Measurements from ENCODE around the gene SOHLH1.

Gene SOHLH1

GRCh38 chr9:135746565-135746964 lies 47.3 kb upstream of the SOHLH1 start:
- DNase-seq (ENCODE audit: low read depth in 1 of 2, low spot score in 1 of 2) = no peak
- no peaks in the 10 kb centered on the region for H3K27me3 ChIP-seq (ENCODE audit: insufficient read depth, poor library complexity, severe bottlenecking)
- TF ChIP-seq GABPA (IDR thresholded peaks at IDR 0.05; ENCODE audit: low read depth) = no peak
- no peak for TF ChIP-seq POLR2AphosphoS5 (IDR thresholded peaks at IDR 0.05; ENCODE audit: low read depth)
- no peak for TF ChIP-seq SPI1 (IDR thresholded peaks at IDR 0.05; ENCODE audit: borderline replicate concordance, low read depth)
- no peak for TF ChIP-seq CTCF (IDR thresholded peaks at IDR 0.05; ENCODE audit: insufficient read depth, low read length)
- no peak for TF ChIP-seq REST (IDR thresholded peaks at IDR 0.05; ENCODE audit: insufficient replicate concordance, low read depth)
- no peak overlapping the region for H3K27ac ChIP-seq (replicated peaks)
- H3K4me3 ChIP-seq (replicated peaks; ENCODE audit: insufficient read depth, low read length) = no peak overlapping the region

GRCh38 chr9:135745686-135746324 lies 46.5 kb upstream of the SOHLH1 start:
- H3K4me3 ChIP-seq (replicated peaks; ENCODE audit: insufficient read depth, low read length) = no peak overlapping the region
- no peaks in the 10 kb centered on the region for H3K27me3 ChIP-seq (ENCODE audit: insufficient read depth, poor library complexity, severe bottlenecking)
- TF ChIP-seq SPI1 (IDR thresholded peaks at IDR 0.05; ENCODE audit: borderline replicate concordance, low read depth) = no peak
- no peak for TF ChIP-seq POLR2AphosphoS5 (IDR thresholded peaks at IDR 0.05; ENCODE audit: low read depth)
- TF ChIP-seq CTCF (IDR thresholded peaks at IDR 0.05; ENCODE audit: insufficient read depth, low read length) = no peak
- TF ChIP-seq REST (IDR thresholded peaks at IDR 0.05; ENCODE audit: insufficient replicate concordance, low read depth) = no peak
- TF ChIP-seq GABPA (IDR thresholded peaks at IDR 0.05; ENCODE audit: low read depth) = no peak
- DNase-seq (ENCODE audit: low read depth in 1 of 2, low spot score in 1 of 2) = no peak
- no peak overlapping the region for H3K27ac ChIP-seq (replicated peaks)

- Histone ChIP-seq H3K4me3 (replicated peaks; ENCODE audit: insufficient read depth, low read length) (no peak overlapping the region), H3K27me3 (ENCODE audit: insufficient read depth, poor library complexity, severe bottlenecking) (no peaks in the 10 kb centered on the region), H3K27ac (replicated peaks) (no peak overlapping the region)
- DNase-seq (ENCODE audit: low read depth in 1 of 2, low spot score in 1 of 2) = no peak
- TF ChIP-seq GABPA (IDR thresholded peaks at IDR 0.05; ENCODE audit: low read depth) (no peak), SPI1 (IDR thresholded peaks at IDR 0.05; ENCODE audit: borderline replicate concordance, low read depth) (no peak), REST (IDR thresholded peaks at IDR 0.05; ENCODE audit: insufficient replicate concordance, low read depth) (no peak), CTCF (IDR thresholded peaks at IDR 0.05; ENCODE audit: insufficient read depth, low read length) (no peak), POLR2AphosphoS5 (IDR thresholded peaks at IDR 0.05; ENCODE audit: low read depth) (no peak)
Observed at GRCh38 chr9:135745189-135745588, 45.9 kb upstream of the SOHLH1 start.
